ENCODE measurements around the gene ZNF639. TPM values are rescaled to one million over a fixed set of nuclear protein-coding genes. Genes with fewer than 3 reads are reported as not detected.

ZNF639 gene
- total RNA-seq, 2 donors from 2014 or later, result 41.1 to 42.0 TPM

- Mint-ChIP-seq H3K36me3 (ENCODE audit: low read depth) (peaks cover 76% of the 10 kb centered on the region), H3K9me3 (no peaks in the 10 kb centered on the region), H3K4me1 (no peaks in the 10 kb centered on the region), H3K4me3 (no peak overlapping the region), H3K27ac (no peak overlapping the region), H3K27me3 (ENCODE audit: insufficient read depth) (no peaks in the 10 kb centered on the region)
- Histone ChIP-seq H3K4me3 (ENCODE audit: low read length) (no peak overlapping the region), H3K9ac (ENCODE audit: extremely low read depth, low read length, poor library complexity, severe bottlenecking) (no peak overlapping the region), H3K4me1 (ENCODE audit: control insufficient read depth, insufficient read depth, low read length) (no peaks in the 10 kb centered on the region), H3K27me3 (ENCODE audit: control insufficient read depth, insufficient read depth, low read length, poor library complexity, severe bottlenecking) (no peaks in the 10 kb centered on the region), H3K27ac (ENCODE audit: low read depth, low read length) (no peak overlapping the region), H3K9me3 (ENCODE audit: control insufficient read depth, low read length) (no peaks in the 10 kb centered on the region), H3K36me3 (ENCODE audit: control insufficient read depth, insufficient read depth, low read length) (peaks cover 94% of the 10 kb centered on the region)
- DNase-seq, result no peak
- WGBS, 2 experiments (ENCODE audit: insufficient coverage in 1 of 2, insufficient read length in 1 of 2), result 95 to 100% methylated on average over 1 of the region's 1 CpG
- TF ChIP-seq CTCF (conservative IDR thresholded peaks at IDR 0.05), result no peak
Measured at GRCh38 chr3:179330438-179330837, 7.6 kb downstream of the ZNF639 start.

- Mint-ChIP-seq H3K9me3 (no peaks in the 10 kb centered on the region), H3K27ac (no peak overlapping the region), H3K27me3 (ENCODE audit: insufficient read depth) (no peaks in the 10 kb centered on the region), H3K4me3 (no peak overlapping the region), H3K4me1 (no peaks in the 10 kb centered on the region), H3K36me3 (ENCODE audit: low read depth) (peaks cover 87% of the 10 kb centered on the region)
- H3K4me3 ChIP-seq (ENCODE audit: low read length), result no peak overlapping the region
- no peaks in the 10 kb centered on the region for H3K4me1 ChIP-seq (ENCODE audit: control insufficient read depth, insufficient read depth, low read length)
- 93 to 95% methylated on average over 4 of the region's 4 CpGs for WGBS, 2 experiments (ENCODE audit: insufficient coverage in 1 of 2, insufficient read length in 1 of 2)
- H3K27me3 ChIP-seq (ENCODE audit: control insufficient read depth, insufficient read depth, low read length, poor library complexity, severe bottlenecking), result no peaks in the 10 kb centered on the region
- no peaks in the 10 kb centered on the region for H3K9me3 ChIP-seq (ENCODE audit: control insufficient read depth, low read length)
- DNase-seq, result no peak
- no peak overlapping the region for H3K9ac ChIP-seq (ENCODE audit: extremely low read depth, low read length, poor library complexity, severe bottlenecking)
- no peak for TF ChIP-seq CTCF (conservative IDR thresholded peaks at IDR 0.05)
- no peak overlapping the region for H3K27ac ChIP-seq (ENCODE audit: low read depth, low read length)
- peaks cover 94% of the 10 kb centered on the region for H3K36me3 ChIP-seq (ENCODE audit: control insufficient read depth, insufficient read depth, low read length)
Measured at GRCh38 chr3:179332240-179332639, 9.4 kb downstream of the ZNF639 start.

GRCh38 chr3:179333084-179333483 lies 10.3 kb downstream of the ZNF639 start:
- no peaks in the 10 kb centered on the region for H3K4me1 Mint-ChIP-seq
- Histone ChIP-seq H3K4me1 (ENCODE audit: control insufficient read depth, insufficient read depth, low read length) (no peaks in the 10 kb centered on the region), H3K9me3 (ENCODE audit: control insufficient read depth, low read length) (no peaks in the 10 kb centered on the region), H3K36me3 (ENCODE audit: control insufficient read depth, insufficient read depth, low read length) (peaks cover 86% of the 10 kb centered on the region), H3K4me3 (ENCODE audit: low read length) (no peak overlapping the region), H3K27ac (ENCODE audit: low read depth, low read length) (no peak overlapping the region), H3K27me3 (ENCODE audit: control insufficient read depth, insufficient read depth, low read length, poor library complexity, severe bottlenecking) (no peaks in the 10 kb centered on the region), H3K9ac (ENCODE audit: extremely low read depth, low read length, poor library complexity, severe bottlenecking) (no peak overlapping the region)
- no peak overlapping the region for H3K4me3 Mint-ChIP-seq
- 95 to 100% methylated on average over 2 of the region's 2 CpGs for WGBS, 2 experiments (ENCODE audit: insufficient coverage in 1 of 2, insufficient read length in 1 of 2)
- no peak overlapping the region for H3K27ac Mint-ChIP-seq
- no peak for TF ChIP-seq CTCF (conservative IDR thresholded peaks at IDR 0.05)
- H3K27me3 Mint-ChIP-seq (ENCODE audit: insufficient read depth), result no peaks in the 10 kb centered on the region
- H3K9me3 Mint-ChIP-seq, result no peaks in the 10 kb centered on the region
- peaks cover 88% of the 10 kb centered on the region for H3K36me3 Mint-ChIP-seq (ENCODE audit: low read depth)
- DNase-seq, result no peak

Data from endodermal cell (in vitro differentiated cells).